HepG2 (cell line): Measurements from ENCODE around the gene PCDHGC5. TPM values are rescaled to one million over a fixed set of nuclear protein-coding genes. Genes with fewer than 3 reads are reported as not detected.
A peak's percentile ranks its signal among the peaks of the same experiment; 100 is the strongest.

Source experiments
- ATAC-seq: fragments of 200-7000 bp; cut with Tn5 transposase; 3 replicates; pipeline ENCODE4 v1.9.1; 2020; ENCODE audit warnings: mild to moderate bottlenecking, moderate library complexity
- BruUV-seq: library from RNA; stranded (reverse); fragments of 400-500 nt; replicated peaks from 2 replicates; lab custom pipeline; 2021; lab: Mats Ljungman, UMichigan
- CTCF ChIA-PET: fragments of 300-600 bp; formaldehyde crosslinking; extraction: SDS; loops from one replicate; lab custom pipeline; 2021; ENCODE audit warnings: low total read pairs, inconsistent platforms, low intra/inter-chr PET ratio; lab: Yijun Ruan, JAX
- POLR2A ChIA-PET: fragments of 350-600 bp; sonication (Branson Sonifier 250); formaldehyde crosslinking; loops from one replicate; lab custom pipeline; 2020; ENCODE audit warnings: antibody characterized with exemption, inconsistent platforms; lab: Yijun Ruan, JAX
- DNase-seq: peaks from one replicate; pipeline ENCODE4 v3.0.0-alpha.2; 2015; ENCODE audit warnings: low spot score
- FAIRE-seq: peaks from 3 replicates; lab custom pipeline; 2011; peaks lifted over from hg19 to GRCh38; lab: Jason Lieb, UNC
- H2AFZ ChIP-seq: one replicate; pipeline ENCODE4 v1.6.1; 2011; ENCODE audit warnings: low read length, inconsistent platforms
- H3K27ac ChIP-seq: fragments of 300-600 bp; 3 replicates; pipeline ENCODE4 v1.8.0; 2011; ENCODE audit warnings: mixed run types, mild to moderate bottlenecking, mixed read lengths, low read length, inconsistent platforms; ENCODE audit not compliant: insufficient read depth; ENCODE audit errors: extremely low read length
- H3K27me3 ChIP-seq, 2 experiments: fragments of 200-600 bp in 1 of 2; 2 replicates in 1 of 2; 3 replicates in 1 of 2; pipeline versions ENCODE4 v1.6.0 to v1.8.0; 2011; ENCODE audit warnings: low read length in 2 of 2, mild to moderate bottlenecking in 2 of 2, moderate library complexity in 2 of 2, inconsistent platforms in 1 of 2; ENCODE audit not compliant: insufficient read depth in 2 of 2, control insufficient read depth in 1 of 2
- H3K36me3 ChIP-seq, 2 experiments: fragments of 200-600 bp in 1 of 2; replicated peaks in 1 of 2; 2 replicates in 1 of 2; 3 replicates in 1 of 2; pipeline versions ENCODE4 v1.5.1 to v1.8.0; 2011; ENCODE audit warnings: low read length in 2 of 2, inconsistent platforms in 1 of 2; ENCODE audit not compliant: insufficient read depth in 2 of 2, control insufficient read depth in 1 of 2
- H3K4me1 ChIP-seq: 2 replicates; pipeline ENCODE4 v1.5.1; 2012; ENCODE audit warnings: low read length, inconsistent platforms; ENCODE audit not compliant: insufficient read depth
- H3K4me2 ChIP-seq: 2 replicates; pipeline ENCODE4 v1.6.0; 2011; ENCODE audit warnings: low read depth, low read length, inconsistent platforms
- H3K4me3 ChIP-seq, 3 experiments: fragments of 200-600 bp in 1 of 3; sonication (generic), shearing (Covaris generic) in 1 of 3; replicated peaks in 1 of 3; 2 replicates each; pipeline ENCODE4 v1.5.1; 2011 to 2016; ENCODE audit warnings: low read length in 3 of 3, inconsistent platforms in 2 of 3, low read depth in 2 of 3, mild to moderate bottlenecking in 2 of 3, control low read depth in 1 of 3, mixed read lengths in 1 of 3; ENCODE audit not compliant: insufficient read depth in 1 of 3
- H3K79me2 ChIP-seq: one replicate; pipeline ENCODE4 v1.6.1; 2011; ENCODE audit warnings: low read length, inconsistent platforms; ENCODE audit not compliant: insufficient read depth
- H3K9ac ChIP-seq: 2 replicates; pipeline ENCODE4 v1.6.0; 2011; ENCODE audit warnings: mild to moderate bottlenecking, low read depth, low read length, inconsistent platforms; ENCODE audit not compliant: insufficient read depth
- H3K9me3 ChIP-seq: 2 replicates; pipeline ENCODE4 v1.5.1; 2012; ENCODE audit warnings: mild to moderate bottlenecking, low read length
- H4K20me1 ChIP-seq: 2 replicates; pipeline ENCODE4 v1.6.0; 2011; ENCODE audit warnings: inconsistent platforms, mild to moderate bottlenecking, low read length, moderate library complexity; ENCODE audit not compliant: insufficient read depth
- CREB1 ChIP-seq, 2 experiments: fragments of 450-650 bp in 1 of 2; IDR thresholded peaks; 2 replicates each; pipeline ENCODE4 v1.6.1; 2016 to 2017; ENCODE audit warnings: control low read depth in 1 of 2, mild to moderate bottlenecking in 1 of 2, missing compliant biosample characterization in 1 of 2, missing genetic modification characterization in 1 of 2
- LCORL ChIP-seq, 2 experiments: fragments of 450-650 bp in 1 of 2; sonication (generic) in 1 of 2; formaldehyde crosslinking in 1 of 2; IDR thresholded peaks; 2 replicates each; pipeline versions ENCODE4 v1.5.0 to v1.6.1; 2017 to 2020; ENCODE audit warnings: antibody characterized with exemption in 1 of 2, missing genetic modification reagents in 1 of 2
- ZNF20 ChIP-seq: sonication (generic); formaldehyde crosslinking; IDR thresholded peaks from 2 replicates; pipeline ENCODE4 v1.4.0; 2020; ENCODE audit warnings: mild to moderate bottlenecking, moderate library complexity, missing genetic modification reagents
- ZNF33B ChIP-seq: sonication (generic); formaldehyde crosslinking; IDR thresholded peaks from 2 replicates; pipeline ENCODE4 v1.5.1; 2020; ENCODE audit warnings: mild to moderate bottlenecking, missing genetic modification reagents
- WGBS: methylation state at CpG from one replicate; pipeline ENCODE4 v1.1.6; 2017; ENCODE audit warnings: low lambda C conversion rate; 5-methylcytosine and 5-hydroxymethylcytosine counted together
- in situ Hi-C: cut with HindIII; loops from 2 replicates; pipeline ENCODE4 v1.10.0; 2017; ENCODE audit warnings: low pct_unique_long_range_greater_than_20kb; ENCODE audit not compliant: extremely low pct_ligation_motif_present
- intact Hi-C: fragments of 100-400 bp; cut with micrococcal nuclease; formaldehyde crosslinking; loops from one replicate; pipeline ENCODE4 v1.10.0; 2022; ENCODE audit not compliant: unreplicated experiment
- polyA plus RNA-seq, 8 experiments: library from polyadenylated mRNA; depleted of rRNA in 3 of 8; stranded (reverse) in 7 of 8; unstranded in 1 of 8; fragments of >200 nt; fragmentation: Illumina TruSeq in 4 of 8; extraction: Trizol in 4 of 8; gene quantifications; 2 replicates each; pipeline versions ENCODE4 v1.2.1 to v1.2.3, GENCODE V29; 2011 to 2016; ENCODE audit warnings: low read depth in 4 of 8, missing spikeins in 1 of 8, mixed read lengths in 1 of 8; ENCODE audit not compliant: insufficient read depth in 1 of 8
- total RNA-seq, 5 experiments: library from RNA; depleted of rRNA; stranded (reverse); fragments of >200 nt; fragmentation: Illumina TruSeq; extraction: Trizol; gene quantifications; 2 replicates each; pipeline ENCODE4 v1.2.3, GENCODE V29; 2016; ENCODE audit warnings: low read depth in 1 of 5
- TF ChIP-seq, protein P1 (sequence below): sonication (generic); formaldehyde crosslinking; IDR thresholded peaks from 2 replicates; pipeline ENCODE4 v1.4.0; 2020; ENCODE audit warnings: missing genetic modification reagents
- TF ChIP-seq, protein P2 (sequence below): IDR thresholded peaks from 2 replicates; pipeline ENCODE4 v1.6.1; 2016; ENCODE audit warnings: low read depth, missing genetic modification reagents, missing compliant biosample characterization

PCDHGC5 gene
- total and polyA plus RNA-seq, 2 of the 13 experiments (the other 11 are each of a cell fraction or from before 2014, with no cell fraction given) = 0.03 TPM; not detected in 1

GRCh38 chr5:141486091-141486490 is 2.8 kb upstream of the PCDHGC5 start:
- ChIA-PET CTCF (no interaction called here), POLR2A (no interaction called here)
- WGBS = 86% methylated on average over 5 of the region's 9 CpGs
- BruUV-seq = no TSS peak
- H3K4me2 ChIP-seq = no peak overlapping the region
- intact Hi-C loops (no loop called here), in situ Hi-C loops (no loop called here)
- H4K20me1 ChIP-seq = no peaks in the 10 kb centered on the region
- TF ChIP-seq CREB1 (IDR thresholded peaks at IDR 0.05) (0 out of 2 replicates have a peak, but pooled peaks have one; percentile 25), CREB1 (CRISPR knock-in tag; IDR thresholded peaks at IDR 0.05) (no peak), ZNF20 (CRISPR knock-in tag) (no peak)
- no peak overlapping the region for H3K27ac ChIP-seq
- no peak overlapping the region for H2AFZ ChIP-seq
- FAIRE-seq (no peak), ATAC-seq (no peak), DNase-seq (no peak)
- no peaks in the 10 kb centered on the region for H3K4me1 ChIP-seq
- no peak overlapping the region for H3K4me3 ChIP-seq
- no peaks in the 10 kb centered on the region for H3K36me3 ChIP-seq
- H3K79me2 ChIP-seq = no peaks in the 10 kb centered on the region
- no peaks in the 10 kb centered on the region for H3K9me3 ChIP-seq
- H3K9ac ChIP-seq = no peak overlapping the region
- peaks cover 3 to 33% of the 10 kb centered on the region in 2 experiments for H3K27me3 ChIP-seq

- DNase-seq = no peak
- H3K36me3 ChIP-seq = no peaks in the 10 kb centered on the region
- no peaks in the 10 kb centered on the region for H4K20me1 ChIP-seq
- H3K27me3 ChIP-seq = peaks cover 3 to 33% of the 10 kb centered on the region in 2 experiments
- FAIRE-seq = no peak
- ChIA-PET CTCF (no interaction called here), POLR2A (no interaction called here)
- H3K27ac ChIP-seq = no peak overlapping the region
- H3K4me2 ChIP-seq = no peak overlapping the region
- in situ Hi-C loops (no loop called here), intact Hi-C loops (no loop called here)
- no peak overlapping the region for H2AFZ ChIP-seq
- no peak overlapping the region for H3K9ac ChIP-seq
- H3K4me1 ChIP-seq = no peaks in the 10 kb centered on the region
- H3K79me2 ChIP-seq = no peaks in the 10 kb centered on the region
- no peaks in the 10 kb centered on the region for H3K9me3 ChIP-seq
- no peak for ATAC-seq
- no TSS peak for BruUV-seq
- H3K4me3 ChIP-seq = no peak overlapping the region
- WGBS = 5% methylated on average over 4 of the region's 7 CpGs
- no peak for TF ChIP-seq ZNF33B (CRISPR knock-in tag)
- TF ChIP-seq, protein P1, sequence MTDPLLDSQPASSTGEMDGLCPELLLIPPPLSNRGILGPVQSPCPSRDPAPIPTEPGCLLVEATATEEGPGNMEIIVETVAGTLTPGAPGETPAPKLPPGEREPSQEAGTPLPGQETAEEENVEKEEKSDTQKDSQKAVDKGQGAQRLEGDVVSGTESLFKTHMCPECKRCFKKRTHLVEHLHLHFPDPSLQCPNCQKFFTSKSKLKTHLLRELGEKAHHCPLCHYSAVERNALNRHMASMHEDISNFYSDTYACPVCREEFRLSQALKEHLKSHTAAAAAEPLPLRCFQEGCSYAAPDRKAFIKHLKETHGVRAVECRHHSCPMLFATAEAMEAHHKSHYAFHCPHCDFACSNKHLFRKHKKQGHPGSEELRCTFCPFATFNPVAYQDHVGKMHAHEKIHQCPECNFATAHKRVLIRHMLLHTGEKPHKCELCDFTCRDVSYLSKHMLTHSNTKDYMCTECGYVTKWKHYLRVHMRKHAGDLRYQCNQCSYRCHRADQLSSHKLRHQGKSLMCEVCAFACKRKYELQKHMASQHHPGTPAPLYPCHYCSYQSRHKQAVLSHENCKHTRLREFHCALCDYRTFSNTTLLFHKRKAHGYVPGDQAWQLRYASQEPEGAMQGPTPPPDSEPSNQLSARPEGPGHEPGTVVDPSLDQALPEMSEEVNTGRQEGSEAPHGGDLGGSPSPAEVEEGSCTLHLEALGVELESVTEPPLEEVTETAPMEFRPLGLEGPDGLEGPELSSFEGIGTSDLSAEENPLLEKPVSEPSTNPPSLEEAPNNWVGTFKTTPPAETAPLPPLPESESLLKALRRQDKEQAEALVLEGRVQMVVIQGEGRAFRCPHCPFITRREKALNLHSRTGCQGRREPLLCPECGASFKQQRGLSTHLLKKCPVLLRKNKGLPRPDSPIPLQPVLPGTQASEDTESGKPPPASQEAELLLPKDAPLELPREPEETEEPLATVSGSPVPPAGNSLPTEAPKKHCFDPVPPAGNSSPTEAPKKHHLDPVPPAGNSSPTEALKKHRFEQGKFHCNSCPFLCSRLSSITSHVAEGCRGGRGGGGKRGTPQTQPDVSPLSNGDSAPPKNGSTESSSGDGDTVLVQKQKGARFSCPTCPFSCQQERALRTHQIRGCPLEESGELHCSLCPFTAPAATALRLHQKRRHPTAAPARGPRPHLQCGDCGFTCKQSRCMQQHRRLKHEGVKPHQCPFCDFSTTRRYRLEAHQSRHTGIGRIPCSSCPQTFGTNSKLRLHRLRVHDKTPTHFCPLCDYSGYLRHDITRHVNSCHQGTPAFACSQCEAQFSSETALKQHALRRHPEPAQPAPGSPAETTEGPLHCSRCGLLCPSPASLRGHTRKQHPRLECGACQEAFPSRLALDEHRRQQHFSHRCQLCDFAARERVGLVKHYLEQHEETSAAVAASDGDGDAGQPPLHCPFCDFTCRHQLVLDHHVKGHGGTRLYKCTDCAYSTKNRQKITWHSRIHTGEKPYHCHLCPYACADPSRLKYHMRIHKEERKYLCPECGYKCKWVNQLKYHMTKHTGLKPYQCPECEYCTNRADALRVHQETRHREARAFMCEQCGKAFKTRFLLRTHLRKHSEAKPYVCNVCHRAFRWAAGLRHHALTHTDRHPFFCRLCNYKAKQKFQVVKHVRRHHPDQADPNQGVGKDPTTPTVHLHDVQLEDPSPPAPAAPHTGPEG = no peak
- TF ChIP-seq LCORL (IDR thresholded peaks at IDR 0.05) = no peak
- no peak for TF ChIP-seq LCORL (CRISPR knock-in tag; IDR thresholded peaks at IDR 0.05)
- TF ChIP-seq, protein P2, sequence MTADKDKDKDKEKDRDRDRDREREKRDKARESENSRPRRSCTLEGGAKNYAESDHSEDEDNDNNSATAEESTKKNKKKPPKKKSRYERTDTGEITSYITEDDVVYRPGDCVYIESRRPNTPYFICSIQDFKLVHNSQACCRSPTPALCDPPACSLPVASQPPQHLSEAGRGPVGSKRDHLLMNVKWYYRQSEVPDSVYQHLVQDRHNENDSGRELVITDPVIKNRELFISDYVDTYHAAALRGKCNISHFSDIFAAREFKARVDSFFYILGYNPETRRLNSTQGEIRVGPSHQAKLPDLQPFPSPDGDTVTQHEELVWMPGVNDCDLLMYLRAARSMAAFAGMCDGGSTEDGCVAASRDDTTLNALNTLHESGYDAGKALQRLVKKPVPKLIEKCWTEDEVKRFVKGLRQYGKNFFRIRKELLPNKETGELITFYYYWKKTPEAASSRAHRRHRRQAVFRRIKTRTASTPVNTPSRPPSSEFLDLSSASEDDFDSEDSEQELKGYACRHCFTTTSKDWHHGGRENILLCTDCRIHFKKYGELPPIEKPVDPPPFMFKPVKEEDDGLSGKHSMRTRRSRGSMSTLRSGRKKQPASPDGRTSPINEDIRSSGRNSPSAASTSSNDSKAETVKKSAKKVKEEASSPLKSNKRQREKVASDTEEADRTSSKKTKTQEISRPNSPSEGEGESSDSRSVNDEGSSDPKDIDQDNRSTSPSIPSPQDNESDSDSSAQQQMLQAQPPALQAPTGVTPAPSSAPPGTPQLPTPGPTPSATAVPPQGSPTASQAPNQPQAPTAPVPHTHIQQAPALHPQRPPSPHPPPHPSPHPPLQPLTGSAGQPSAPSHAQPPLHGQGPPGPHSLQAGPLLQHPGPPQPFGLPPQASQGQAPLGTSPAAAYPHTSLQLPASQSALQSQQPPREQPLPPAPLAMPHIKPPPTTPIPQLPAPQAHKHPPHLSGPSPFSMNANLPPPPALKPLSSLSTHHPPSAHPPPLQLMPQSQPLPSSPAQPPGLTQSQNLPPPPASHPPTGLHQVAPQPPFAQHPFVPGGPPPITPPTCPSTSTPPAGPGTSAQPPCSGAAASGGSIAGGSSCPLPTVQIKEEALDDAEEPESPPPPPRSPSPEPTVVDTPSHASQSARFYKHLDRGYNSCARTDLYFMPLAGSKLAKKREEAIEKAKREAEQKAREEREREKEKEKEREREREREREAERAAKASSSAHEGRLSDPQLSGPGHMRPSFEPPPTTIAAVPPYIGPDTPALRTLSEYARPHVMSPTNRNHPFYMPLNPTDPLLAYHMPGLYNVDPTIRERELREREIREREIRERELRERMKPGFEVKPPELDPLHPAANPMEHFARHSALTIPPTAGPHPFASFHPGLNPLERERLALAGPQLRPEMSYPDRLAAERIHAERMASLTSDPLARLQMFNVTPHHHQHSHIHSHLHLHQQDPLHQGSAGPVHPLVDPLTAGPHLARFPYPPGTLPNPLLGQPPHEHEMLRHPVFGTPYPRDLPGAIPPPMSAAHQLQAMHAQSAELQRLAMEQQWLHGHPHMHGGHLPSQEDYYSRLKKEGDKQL (CRISPR knock-in tag) = no peak
Measured at GRCh38 chr5:141487131-141487530, 1.8 kb upstream of the PCDHGC5 start.
